ENCODE results near the gene YBX1.

Gene YBX1

GRCh38 chr1:42646056-42646455, 36.2 kb upstream of the YBX1 start (continued):
- TF ChIP-seq PATZ1 (tag by site-specific recombination; IDR thresholded peaks at IDR 0.05) (no peak), ZNF423 (tag by site-specific recombination; IDR thresholded peaks at IDR 0.05) (no peak), MYNN (tag by site-specific recombination; IDR thresholded peaks at IDR 0.05; ENCODE audit: borderline replicate concordance) (no peak)

GRCh38 chr1:42657201-42657600, 25.0 kb upstream of the YBX1 start:
- ChIA-PET CTCF (interaction anchor here (0.7 to 1.5 kb wide), 3 partner anchors 13 to 59 kb away, joined by 4 read pairs; no protein-coding TSS in a partner anchor), POLR2A (interaction anchor here (0.8 to 2.4 kb wide), 6 partner anchors 22 to 206 kb away, joined by 3 to 23 read pairs (median 4); partner anchors contain the start of genes C1orf50, P3H1, YBX1 and ZNF691)
- TF ChIP-seq ZNF2 (tag by site-specific recombination; IDR thresholded peaks at IDR 0.05), result no peak
- peak; percentile 50; the same call in 1 of the 2 replicates for TF ChIP-seq ZFHX2 (tag by site-specific recombination; conservative IDR thresholded peaks at IDR 0.05)
- peak; percentile 37; the same call in 1 of the 2 replicates for TF ChIP-seq EGR2 (tag by site-specific recombination; IDR thresholded peaks at IDR 0.05; ENCODE audit: low read depth)
- TF ChIP-seq ZNF701 (tag by site-specific recombination; IDR thresholded peaks at IDR 0.05), result no peak
- H3K4me3 ChIP-seq (ENCODE audit: low read depth, low read length), result no peak overlapping the region
- peaks cover 19 to 30% of the 10 kb centered on the region in 2 experiments for H3K36me3 ChIP-seq (ENCODE audit: control insufficient read depth in 2 of 2, insufficient read depth in 1 of 2, low read length in 2 of 2)
- H3K27ac ChIP-seq (ENCODE audit: extremely low read depth, low read depth, low read length), result no peak overlapping the region
- no peaks in the 10 kb centered on the region for H3K9me3 ChIP-seq (ENCODE audit: control insufficient read depth, insufficient read depth, low read depth, low read length)
- no peaks in the 10 kb centered on the region for H3K4me1 ChIP-seq (ENCODE audit: control insufficient read depth, insufficient read depth, low read length)

- POLR2A ChIA-PET, result interaction anchor here (0.7 to 2.4 kb wide), 10 partner anchors 13 to 466 kb away, joined by 3 to 23 read pairs (median 4); partner anchors contain the start of genes C1orf50, P3H1, YBX1 and ZNF691
- Histone ChIP-seq H3K4me1 (ENCODE audit: control insufficient read depth, insufficient read depth, low read length) (no peaks in the 10 kb centered on the region), H3K36me3 (ENCODE audit: control insufficient read depth in 2 of 2, insufficient read depth in 1 of 2, low read length in 2 of 2) (peaks cover 27 to 39% of the 10 kb centered on the region in 2 experiments), H3K4me3 (ENCODE audit: low read depth, low read length) (peak within 1 kb of the TSS; percentile 74), H3K9me3 (ENCODE audit: control insufficient read depth, insufficient read depth, low read depth, low read length) (no peaks in the 10 kb centered on the region), H3K27ac (ENCODE audit: extremely low read depth, low read depth, low read length) (peak within 1 kb of the TSS; percentile 67)
- CTCF ChIA-PET, result interaction anchor here (0.6 to 1.5 kb wide), 6 partner anchors 14 to 228 kb away, joined by 3 to 4 read pairs (median 4); partner anchors contain the start of gene P3H1
- TF ChIP-seq ZIC2 (tag by site-specific recombination; IDR thresholded peaks at IDR 0.05), result 0 out of 2 replicates have a peak, but pooled peaks have one; percentile 5
- TF ChIP-seq ZBTB49 (tag by site-specific recombination; IDR thresholded peaks at IDR 0.05; ENCODE audit: low read depth), result no peak
- no peak for TF ChIP-seq ZNF837 (tag by site-specific recombination; IDR thresholded peaks at IDR 0.05)
- TF ChIP-seq ZFP69B (tag by site-specific recombination; IDR thresholded peaks at IDR 0.05), result no peak
- TF ChIP-seq ZNF121 (tag by site-specific recombination; IDR thresholded peaks at IDR 0.05), result peak; percentile 100
- no peak for TF ChIP-seq ZSCAN18 (tag by site-specific recombination; IDR thresholded peaks at IDR 0.05)
- TF ChIP-seq KLF8 (tag by site-specific recombination; IDR thresholded peaks at IDR 0.05), result peak; percentile 76
- TF ChIP-seq ZNF521 (tag by site-specific recombination; IDR thresholded peaks at IDR 0.05), result no peak
- TF ChIP-seq OVOL3 (tag by site-specific recombination; IDR thresholded peaks at IDR 0.05), result no peak
- peak; percentile 79 for TF ChIP-seq ZFHX2 (tag by site-specific recombination; conservative IDR thresholded peaks at IDR 0.05)
- peak; percentile 87 for TF ChIP-seq ZBTB20 (tag by site-specific recombination; IDR thresholded peaks at IDR 0.05)
- TF ChIP-seq SETDB1 (IDR thresholded peaks at IDR 0.05; ENCODE audit: insufficient read length, low read length), result peak; percentile 41
- TF ChIP-seq ZNF112 (tag by site-specific recombination; IDR thresholded peaks at IDR 0.05), result no peak
- peak; percentile 79 for TF ChIP-seq SP3 (tag by site-specific recombination; IDR thresholded peaks at IDR 0.05)
- TF ChIP-seq HIC1 (tag by site-specific recombination; IDR thresholded peaks at IDR 0.05), result 0 out of 2 replicates have a peak, but pooled peaks have one; percentile 32
- peak; percentile 88; the same call in 1 of the 2 replicates for TF ChIP-seq ZBTB48 (tag by site-specific recombination; IDR thresholded peaks at IDR 0.05)
- peak; percentile 65; the same call in 1 of the 2 replicates for TF ChIP-seq ZNF580 (tag by site-specific recombination; IDR thresholded peaks at IDR 0.05)
Measured at GRCh38 chr1:42657981-42658876, 24.0 kb upstream of the YBX1 start, which contains the start of gene PPIH. Gene PPIH (plus strand): TSS chr1:42658423. CDS start chr1:42658447, 24 bp downstream.

Measured in HEK293 (cell line).